Astrocyte of the spinal cord (primary cell): ENCODE measurements around the gene EFCAB9.

ENCODE experiments used
- DNase-seq: peaks from one replicate; pipeline ENCODE4 v3.0.0; 2011; ENCODE audit warnings: low read depth, low spot score
- H3K4me3 ChIP-seq: 2 replicates; pipeline ENCODE4 v1.5.1; 2011; ENCODE audit warnings: low read depth, mild to moderate bottlenecking, low read length, moderate library complexity
- in situ Hi-C: cut with HindIII; loops from 2 replicates; pipeline ENCODE4 v1.10.0; 2017; ENCODE audit warnings: low sequenced_read_pairs
- TF ChIP-seq, protein P1 (sequence below): IDR thresholded peaks from 2 replicates; pipeline ENCODE4 v1.5.1; 2012; ENCODE audit warnings: low read depth, mild to moderate bottlenecking, low read length, inconsistent platforms

Gene EFCAB9

DNA sequence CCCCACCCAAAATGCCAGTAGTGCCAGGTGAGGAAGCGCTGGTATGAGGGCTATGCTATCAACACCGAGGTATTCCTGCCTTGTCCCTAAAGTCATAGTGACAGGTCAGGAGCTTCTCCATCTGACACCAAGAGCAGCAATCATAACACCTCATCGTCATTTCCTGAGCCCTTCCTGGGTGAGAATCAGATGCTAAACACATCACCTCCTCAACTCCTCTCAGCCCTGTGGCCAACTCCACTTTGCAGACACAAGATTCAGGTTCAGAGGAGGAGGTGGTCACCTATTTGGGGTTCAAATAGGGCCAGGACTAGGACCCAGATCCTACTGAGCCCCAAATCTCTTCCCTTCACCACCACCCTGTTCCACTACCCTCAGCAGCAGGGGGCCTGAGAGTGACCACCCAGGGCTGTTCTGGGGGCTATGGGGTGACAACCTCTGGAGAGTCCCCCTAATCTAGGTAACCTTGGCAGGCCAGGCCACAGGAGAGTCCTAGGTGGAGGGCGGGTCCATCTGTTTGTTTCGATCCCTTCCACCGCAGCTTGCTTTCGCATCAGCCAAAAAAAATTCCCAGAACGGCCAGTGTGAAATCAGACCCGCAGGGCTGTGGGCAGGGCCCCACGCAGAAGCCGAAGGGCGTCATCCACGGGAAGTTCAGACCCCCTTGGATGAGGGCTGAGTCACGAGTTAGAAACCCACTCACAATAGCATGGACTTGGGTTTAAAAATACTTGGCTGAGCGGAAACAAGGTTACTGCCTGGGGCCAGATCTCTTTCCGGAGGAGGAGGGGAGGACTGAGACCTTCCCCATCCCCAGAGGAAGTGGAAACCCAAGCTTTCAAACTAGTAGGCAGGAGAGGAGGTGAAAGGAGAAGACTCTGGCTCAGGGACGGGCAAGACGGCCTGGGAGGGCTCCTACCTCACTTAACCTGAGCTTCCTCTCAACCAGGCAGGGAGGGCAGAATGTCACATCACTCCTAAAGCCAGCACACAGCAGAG is 14.7 kb upstream of the EFCAB9 start:
- peak; percentile 74 for DNase-seq
- in situ Hi-C loops = no loop called here
- H3K4me3 ChIP-seq = no peak overlapping the region
- TF ChIP-seq, protein P1, sequence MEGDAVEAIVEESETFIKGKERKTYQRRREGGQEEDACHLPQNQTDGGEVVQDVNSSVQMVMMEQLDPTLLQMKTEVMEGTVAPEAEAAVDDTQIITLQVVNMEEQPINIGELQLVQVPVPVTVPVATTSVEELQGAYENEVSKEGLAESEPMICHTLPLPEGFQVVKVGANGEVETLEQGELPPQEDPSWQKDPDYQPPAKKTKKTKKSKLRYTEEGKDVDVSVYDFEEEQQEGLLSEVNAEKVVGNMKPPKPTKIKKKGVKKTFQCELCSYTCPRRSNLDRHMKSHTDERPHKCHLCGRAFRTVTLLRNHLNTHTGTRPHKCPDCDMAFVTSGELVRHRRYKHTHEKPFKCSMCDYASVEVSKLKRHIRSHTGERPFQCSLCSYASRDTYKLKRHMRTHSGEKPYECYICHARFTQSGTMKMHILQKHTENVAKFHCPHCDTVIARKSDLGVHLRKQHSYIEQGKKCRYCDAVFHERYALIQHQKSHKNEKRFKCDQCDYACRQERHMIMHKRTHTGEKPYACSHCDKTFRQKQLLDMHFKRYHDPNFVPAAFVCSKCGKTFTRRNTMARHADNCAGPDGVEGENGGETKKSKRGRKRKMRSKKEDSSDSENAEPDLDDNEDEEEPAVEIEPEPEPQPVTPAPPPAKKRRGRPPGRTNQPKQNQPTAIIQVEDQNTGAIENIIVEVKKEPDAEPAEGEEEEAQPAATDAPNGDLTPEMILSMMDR = no peak

DNA sequence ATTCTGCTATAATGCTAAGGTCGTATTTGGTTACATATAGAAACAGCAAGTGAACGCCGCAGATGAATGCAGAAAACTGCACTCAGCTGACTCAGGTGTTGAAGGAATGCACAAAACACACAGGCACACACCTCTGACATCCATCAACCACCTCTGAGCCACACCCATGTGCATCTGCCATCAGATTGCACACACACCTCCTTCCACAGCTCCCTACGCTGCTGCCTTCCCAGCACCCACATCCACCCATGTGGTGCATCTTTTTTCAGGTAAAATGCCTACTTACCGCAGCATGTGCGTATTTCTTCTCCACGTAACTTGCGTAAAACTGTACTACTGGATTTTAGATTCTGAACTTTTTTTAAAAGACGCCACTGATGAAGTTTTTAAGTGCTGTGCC is 13.0 kb upstream of the EFCAB9 start:
- TF ChIP-seq, protein P1 = no peak
- no peak for DNase-seq
- H3K4me3 ChIP-seq = no peak overlapping the region
- in situ Hi-C loops = no loop called here

DNA sequence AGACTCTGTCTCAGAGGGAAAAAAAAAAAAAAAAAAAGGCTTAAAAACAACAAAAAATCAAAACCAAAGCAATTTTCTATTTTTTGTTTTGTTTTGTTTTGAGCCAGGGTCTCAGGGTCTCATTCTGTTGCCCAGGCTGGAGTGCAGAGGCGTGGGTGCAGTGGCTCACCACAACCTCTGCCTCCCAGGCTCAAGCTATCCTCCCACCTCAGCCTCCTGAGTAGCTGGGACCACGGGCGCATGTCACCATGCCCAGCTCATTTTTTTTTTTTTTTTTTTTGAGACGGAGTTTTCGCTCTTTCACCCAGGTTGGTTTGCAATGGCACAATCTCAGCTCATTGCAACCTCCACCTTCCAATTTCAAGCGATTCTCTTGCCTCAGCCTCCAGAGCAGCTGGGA is 11.7 kb upstream of the EFCAB9 start:
- in situ Hi-C loops = no loop called here
- H3K4me3 ChIP-seq = no peak overlapping the region

DNA sequence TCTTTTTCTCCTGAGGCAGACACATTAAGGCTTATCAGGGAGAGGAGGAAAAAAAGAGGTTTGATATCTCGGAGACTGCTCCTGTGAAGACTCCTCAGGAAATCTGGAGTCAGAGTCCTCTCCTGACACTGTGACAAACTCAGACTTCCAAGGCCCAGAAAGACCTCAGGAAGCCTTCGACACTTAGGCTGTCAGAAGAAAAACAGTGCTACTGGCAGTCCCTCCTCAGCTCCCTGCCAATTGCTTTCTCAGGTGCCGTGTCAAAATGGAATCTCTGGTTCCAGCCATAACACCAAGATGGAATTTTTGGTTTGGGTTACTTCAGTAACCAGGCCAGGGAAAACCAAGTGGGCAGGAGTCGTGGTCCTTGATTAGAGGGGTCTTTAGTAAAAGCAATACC is 10.1 kb upstream of the EFCAB9 start:
- DNase-seq = no peak
- in situ Hi-C loops = no loop called here
- no peak overlapping the region for H3K4me3 ChIP-seq
- TF ChIP-seq, protein P1 = no peak

More for the DNA sequence above, 11.7 kb upstream of the EFCAB9 start:
- DNase-seq = no peak
- TF ChIP-seq, protein P1 = no peak

DNA sequence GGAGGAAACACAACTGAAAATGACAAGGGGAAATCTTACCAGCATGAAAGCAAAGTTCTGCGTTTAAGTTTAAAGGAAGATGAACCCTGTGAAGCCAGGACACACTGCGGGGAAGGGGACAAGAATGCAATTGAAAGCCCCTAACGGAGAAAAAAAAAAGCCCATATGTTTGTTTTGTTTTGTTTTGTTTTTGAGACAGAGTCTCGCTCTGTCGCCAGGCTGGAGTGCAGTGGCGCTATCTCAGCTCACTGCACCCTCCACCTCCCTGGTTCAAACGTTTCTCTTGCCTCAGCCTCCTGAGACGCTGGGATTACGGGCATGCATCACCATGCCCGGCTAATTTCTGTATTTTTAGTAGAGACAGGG is 8.9 kb upstream of the EFCAB9 start:
- no peak overlapping the region for H3K4me3 ChIP-seq
- in situ Hi-C loops = no loop called here
- DNase-seq = no peak
- TF ChIP-seq, protein P1 = no peak

DNA sequence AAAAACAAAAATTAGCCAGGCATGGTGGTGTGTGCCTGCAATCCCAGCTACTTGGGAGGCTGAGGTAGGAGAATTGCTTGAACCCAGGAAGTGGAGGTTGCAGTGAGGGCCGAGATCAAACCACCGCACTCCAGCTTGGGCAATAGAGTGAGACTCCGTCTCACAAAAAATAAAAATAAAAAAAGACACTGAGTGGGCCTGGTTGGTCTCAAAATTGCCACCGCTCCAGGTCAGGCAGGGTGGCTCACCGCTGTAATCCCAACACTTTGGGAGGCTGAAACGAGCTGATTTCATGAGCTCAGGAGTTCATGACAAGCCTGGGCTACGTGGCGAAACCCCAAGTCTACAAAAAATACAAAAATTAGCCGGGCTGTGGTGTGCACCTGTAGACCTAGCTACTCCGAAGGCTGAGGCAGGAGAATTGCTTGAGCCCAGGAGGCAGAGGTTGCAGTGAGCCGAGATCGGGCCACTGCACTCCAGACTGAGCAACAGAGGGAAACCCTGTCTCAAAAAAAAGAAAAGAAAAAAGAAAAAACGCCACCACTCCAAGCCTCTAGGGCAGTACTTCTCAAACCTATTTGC is 7.8 kb upstream of the EFCAB9 start:
- no peak for DNase-seq
- TF ChIP-seq, protein P1 = no peak
- peak overlapping the region; percentile 92 for H3K4me3 ChIP-seq
- in situ Hi-C loops = no loop called here
